IMR-90 (cell line): ENCODE results near the gene ABL2. TPM values are rescaled to one million over a fixed set of nuclear protein-coding genes. Genes with fewer than 3 reads are reported as not detected.
A peak's percentile ranks its signal among the peaks of the same experiment; 100 is the strongest.

Source experiments
- ATAC-seq: fragments of 200-7000 bp; cut with Tn5 transposase; 2 replicates; pipeline ENCODE4 v1.9.1; 2020; ENCODE audit warnings: low read depth, mild to moderate bottlenecking, moderate library complexity
- BruUV-seq: library from RNA; stranded (reverse); fragments of 400-500 nt; replicated peaks from 2 replicates; lab custom pipeline; 2021; lab: Mats Ljungman, UMichigan
- CTCF ChIA-PET: fragments of 300-600 bp; formaldehyde crosslinking; extraction: SDS; loops from one replicate; lab custom pipeline; 2021; ENCODE audit warnings: antibody characterized with exemption; lab: Yijun Ruan, JAX
- POLR2A ChIA-PET: fragments of 300-600 bp; sonication (Branson Sonifier 250); formaldehyde crosslinking; loops from one replicate; lab custom pipeline; 2022; ENCODE audit warnings: antibody characterized with exemption; ENCODE audit not compliant: unreplicated experiment; lab: Charles Lee
- DNase-seq: peaks from one replicate; pipeline ENCODE4 v3.0.0; 2013
- H2AFZ ChIP-seq: replicated peaks from 2 replicates; pipeline ENCODE3; 2013; ENCODE audit warnings: low read length, mild to moderate bottlenecking; ENCODE audit not compliant: poor library complexity
- H2AK5ac ChIP-seq: 2 replicates; pipeline ENCODE4 v1.6.1; 2013; ENCODE audit warnings: low read depth, low read length, inconsistent platforms
- H2AK9ac ChIP-seq: replicated peaks from 2 replicates; pipeline ENCODE3; 2013; ENCODE audit warnings: mild to moderate bottlenecking, low read depth, low read length, moderate library complexity; ENCODE audit not compliant: poor library complexity
- H2BK120ac ChIP-seq: 2 replicates; pipeline ENCODE4 v1.6.1; 2013; ENCODE audit warnings: low read depth, low read length, inconsistent platforms
- H2BK15ac ChIP-seq: 3 replicates; pipeline ENCODE4 v1.6.1; 2013; ENCODE audit warnings: low read depth, low read length, inconsistent platforms
- H2BK20ac ChIP-seq: 2 replicates; pipeline ENCODE4 v1.6.1; 2013; ENCODE audit warnings: low read depth, mild to moderate bottlenecking, inconsistent platforms, low read length, moderate library complexity
- H2BK5ac ChIP-seq: 2 replicates; pipeline ENCODE4 v1.6.1; 2013; ENCODE audit warnings: mild to moderate bottlenecking, low read depth, low read length, inconsistent platforms; ENCODE audit not compliant: poor library complexity, severe bottlenecking
- H3K14ac ChIP-seq: replicated peaks from 2 replicates; pipeline ENCODE4 v1.6.1; 2013; ENCODE audit warnings: low read depth, low read length, inconsistent platforms
- H3K18ac ChIP-seq: 2 replicates; pipeline ENCODE4 v1.6.1; 2013; ENCODE audit warnings: low read depth, low read length, control low read depth
- H3K23ac ChIP-seq: 2 replicates; pipeline ENCODE4 v1.6.1; 2013; ENCODE audit warnings: low read depth, low read length, inconsistent platforms
- H3K27ac ChIP-seq: 2 replicates; pipeline ENCODE4 v1.5.1; 2013; ENCODE audit warnings: mild to moderate bottlenecking, control low read depth, low read length; ENCODE audit not compliant: insufficient read depth
- H3K27me3 ChIP-seq: 2 replicates; pipeline ENCODE4 v1.6.1; 2013; ENCODE audit warnings: low read length; ENCODE audit not compliant: control insufficient read depth, insufficient read depth
- H3K36me3 ChIP-seq: 2 replicates; pipeline ENCODE4 v1.6.1; 2013; ENCODE audit warnings: low read length, mixed read lengths; ENCODE audit not compliant: control insufficient read depth, insufficient read depth
- H3K4ac ChIP-seq: 2 replicates; pipeline ENCODE4 v1.6.1; 2013; ENCODE audit warnings: low read depth, low read length, inconsistent platforms
- H3K4me1 ChIP-seq: 2 replicates; pipeline ENCODE4 v1.6.1; 2013; ENCODE audit warnings: low read length, mixed read lengths; ENCODE audit not compliant: control insufficient read depth, insufficient read depth
- H3K4me2 ChIP-seq: 2 replicates; pipeline ENCODE4 v1.6.1; 2013; ENCODE audit warnings: low read depth, mild to moderate bottlenecking, control low read depth, low read length, moderate library complexity
- H3K4me3 ChIP-seq: 2 replicates; pipeline ENCODE4 v1.5.1; 2013; ENCODE audit warnings: low read depth, mild to moderate bottlenecking, control low read depth, low read length, moderate library complexity; ENCODE audit not compliant: insufficient read depth
- H3K56ac ChIP-seq: 2 replicates; pipeline ENCODE4 v1.6.1; 2013; ENCODE audit warnings: low read length, inconsistent platforms; ENCODE audit not compliant: insufficient read depth; ENCODE audit errors: extremely low read depth
- H3K79me1 ChIP-seq, 2 experiments: 2 replicates each; pipeline ENCODE4 v1.6.1; 2013; ENCODE audit warnings: low read length in 2 of 2, inconsistent platforms in 1 of 2, low read depth in 1 of 2
- H3K9ac ChIP-seq: 2 replicates; pipeline ENCODE4 v1.6.1; 2013; ENCODE audit warnings: low read depth, low read length, control low read depth
- H3K9me1 ChIP-seq: 2 replicates; pipeline ENCODE4 v1.6.1; 2013; ENCODE audit warnings: low read length, inconsistent platforms; ENCODE audit not compliant: insufficient read depth
- H3K9me3 ChIP-seq: 2 replicates; pipeline ENCODE4 v1.6.1; 2013; ENCODE audit warnings: low read length; ENCODE audit not compliant: control insufficient read depth, insufficient read depth
- H4K20me1 ChIP-seq: 2 replicates; pipeline ENCODE4 v1.6.1; 2013; ENCODE audit warnings: low read length, inconsistent platforms; ENCODE audit not compliant: insufficient read depth
- H4K5ac ChIP-seq: 2 replicates; pipeline ENCODE4 v1.6.1; 2013; ENCODE audit warnings: mild to moderate bottlenecking, low read depth, low read length, control low read depth
- H4K8ac ChIP-seq, 2 experiments: 2 replicates each; pipeline ENCODE4 v1.6.1; 2013; ENCODE audit warnings: low read depth in 2 of 2, low read length in 2 of 2, control low read depth in 1 of 2, inconsistent platforms in 1 of 2
- H4K91ac ChIP-seq: 2 replicates; pipeline ENCODE4 v1.6.1; 2013; ENCODE audit warnings: low read depth, low read length, inconsistent platforms; ENCODE audit not compliant: insufficient read depth
- BHLHE40 ChIP-seq: fragments of 150-350 bp; IDR thresholded peaks from 2 replicates; pipeline ENCODE4 v1.6.1; 2016; ENCODE audit warnings: mild to moderate bottlenecking, low read depth, low read length
- CEBPB ChIP-seq: IDR thresholded peaks from 2 replicates; pipeline ENCODE4 v1.6.1; 2012; ENCODE audit warnings: low read depth, low read length, improper control_type of control experiment
- FOS ChIP-seq: fragments of 150-350 bp; IDR thresholded peaks from 2 replicates; pipeline ENCODE4 v1.6.1; 2016; ENCODE audit warnings: low read depth, low read length
- MAFK ChIP-seq: IDR thresholded peaks from 2 replicates; pipeline ENCODE4 v1.6.1; 2012; ENCODE audit warnings: low read depth, low read length, improper control_type of control experiment
- MAZ ChIP-seq: IDR thresholded peaks from 2 replicates; pipeline ENCODE4 v1.6.1; 2012; ENCODE audit warnings: low read depth, mild to moderate bottlenecking, low read length, improper control_type of control experiment, moderate library complexity, borderline replicate concordance
- MXI1 ChIP-seq: IDR thresholded peaks from 2 replicates; pipeline ENCODE4 v1.6.1; 2012; ENCODE audit warnings: low read depth, mild to moderate bottlenecking, low read length, moderate library complexity, borderline replicate concordance
- NFE2L2 ChIP-seq: fragments of 150-350 bp; IDR thresholded peaks from 2 replicates; pipeline ENCODE4 v1.6.1; 2016; ENCODE audit warnings: low read depth, mild to moderate bottlenecking, low read length
- POLR2A ChIP-seq: IDR thresholded peaks from 2 replicates; pipeline ENCODE4 v1.6.1; 2012; ENCODE audit warnings: mild to moderate bottlenecking, low read depth, low read length
- RFX5 ChIP-seq: IDR thresholded peaks from 2 replicates; pipeline ENCODE4 v1.8.0; 2012; ENCODE audit warnings: low read depth, mild to moderate bottlenecking, low read length, moderate library complexity
- SMC3 ChIP-seq: fragments of 150-350 bp; IDR thresholded peaks from 2 replicates; pipeline ENCODE4 v1.6.1; 2016; ENCODE audit warnings: low read depth, mild to moderate bottlenecking, antibody characterized with exemption, low read length, moderate library complexity
- WGBS, 2 experiments: methylation state at CpG; one replicate each; pipeline versions ENCODE4 v1.1.5 to v1.1.7; 2013; ENCODE audit warnings: missing lambda C conversion rate in 2 of 2; ENCODE audit not compliant: insufficient read length in 1 of 2; ENCODE audit errors: extremely low coverage in 2 of 2; 5-methylcytosine and 5-hydroxymethylcytosine counted together
- dilution Hi-C: fragments of 300-500 bp; cut with HindIII; formaldehyde crosslinking; loops from one replicate; pipeline ENCODE4 v1.14.3; 2018; ENCODE audit warnings: low sequenced_read_pairs; ENCODE audit not compliant: unreplicated experiment
- in situ Hi-C: fragments of 300-500 bp; cut with MboI; formaldehyde crosslinking; loops from 3 replicates; pipeline ENCODE4 v1.14.3; 2019; ENCODE audit warnings: low sequenced_read_pairs, inconsistent platforms, mixed read lengths
- intact Hi-C: fragments of 100-400 bp; cut with micrococcal nuclease; formaldehyde crosslinking; loops from 2 replicates; pipeline ENCODE4 v1.10.0; 2022
- polyA plus RNA-seq, 3 experiments: library from polyadenylated mRNA; depleted of rRNA; stranded (reverse); fragments of >200 nt; gene quantifications; 2 replicates each; pipeline ENCODE4 v1.2.3, GENCODE V29; 2012; ENCODE audit warnings: low replicate concordance in 1 of 3
- total RNA-seq: library from RNA; depleted of rRNA; stranded (reverse); fragments of >200 nt; gene quantifications from 2 replicates; pipeline ENCODE4 v1.2.3, GENCODE V29; 2012
- TF ChIP-seq, protein P1 (sequence below): fragments of 150-350 bp; IDR thresholded peaks from 2 replicates; pipeline ENCODE4 v1.6.1; 2016; ENCODE audit warnings: low read depth, mild to moderate bottlenecking, low read length, moderate library complexity, borderline replicate concordance

ABL2 gene
- total and polyA plus RNA-seq, 2 of the 4 experiments (the other 2 are of a cell fraction) = 9.7 to 110 TPM

DNA sequence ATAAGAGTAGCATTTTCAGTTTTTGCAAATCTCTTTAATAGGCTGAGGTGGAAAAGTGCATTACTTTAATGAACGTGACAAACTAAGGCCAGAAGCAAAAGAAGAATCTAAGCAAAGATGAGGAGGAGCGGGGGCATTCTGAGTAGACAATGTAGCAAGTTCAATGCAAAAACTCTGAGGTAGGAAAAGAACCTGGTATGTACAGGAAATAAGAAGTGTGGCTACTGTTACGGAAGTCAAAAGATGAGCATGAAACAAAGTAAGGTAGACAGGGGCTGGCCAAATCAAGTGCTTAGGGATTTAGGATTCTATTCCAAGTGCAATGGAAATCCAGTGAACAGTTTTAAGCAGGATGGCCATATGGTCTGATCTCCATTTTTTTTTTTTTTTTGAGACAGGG, 84.0 kb downstream of the ABL2 start:
- Histone ChIP-seq H3K9me1 (no peaks in the 10 kb centered on the region; the same call in 1 of the 2 replicates), H2BK120ac (peak overlapping the region; percentile 41; the same call in 1 of the 2 replicates), H2AFZ (no peak overlapping the region), H3K27ac (no peak overlapping the region), H3K56ac (no peak overlapping the region), H3K4me2 (no peak overlapping the region), H3K4ac (peak overlapping the region; percentile 22; the same call in 1 of the 2 replicates), H3K23ac (peak overlapping the region; percentile 63; the same call in 1 of the 2 replicates), H3K36me3 (peaks cover 2% of the 10 kb centered on the region), H3K4me3 (no peak overlapping the region), H4K5ac (no peak overlapping the region), H3K18ac (peak overlapping the region; percentile 33; the same call in 1 of the 2 replicates), H3K27me3 (no peaks in the 10 kb centered on the region), H3K79me1 (peaks cover 7 to 26% of the 10 kb centered on the region in 2 experiments), H2BK15ac (0 out of 3 replicates have a peak overlapping the region, but pooled peaks have one; percentile 56), H2AK9ac (no peak overlapping the region), H3K9ac (no peak overlapping the region), H2BK20ac (peak overlapping the region; percentile 45; the same call in 1 of the 2 replicates), H2BK5ac (peak overlapping the region; percentile 45), H3K9me3 (no peaks in the 10 kb centered on the region; the same call in 1 of the 2 replicates), H3K14ac (no peak overlapping the region), H3K4me1 (peaks cover 5% of the 10 kb centered on the region), H4K91ac (no peak overlapping the region), H4K8ac (0 out of 4 replicates have a peak overlapping the region, but pooled peaks of 1 of the 2 experiments have one; percentile 0), H2AK5ac (0 out of 2 replicates have a peak overlapping the region, but pooled peaks have one; percentile 58), H4K20me1 (peaks cover 7% of the 10 kb centered on the region; the same call in 1 of the 2 replicates)
- TF ChIP-seq POLR2A (no peak), RFX5 (no peak), BHLHE40 (no peak), CEBPB (no peak), FOS (no peak), MXI1 (no peak), SMC3 (no peak), MAFK (no peak), MAZ (no peak), NFE2L2 (no peak)
- TF ChIP-seq, protein P1, sequence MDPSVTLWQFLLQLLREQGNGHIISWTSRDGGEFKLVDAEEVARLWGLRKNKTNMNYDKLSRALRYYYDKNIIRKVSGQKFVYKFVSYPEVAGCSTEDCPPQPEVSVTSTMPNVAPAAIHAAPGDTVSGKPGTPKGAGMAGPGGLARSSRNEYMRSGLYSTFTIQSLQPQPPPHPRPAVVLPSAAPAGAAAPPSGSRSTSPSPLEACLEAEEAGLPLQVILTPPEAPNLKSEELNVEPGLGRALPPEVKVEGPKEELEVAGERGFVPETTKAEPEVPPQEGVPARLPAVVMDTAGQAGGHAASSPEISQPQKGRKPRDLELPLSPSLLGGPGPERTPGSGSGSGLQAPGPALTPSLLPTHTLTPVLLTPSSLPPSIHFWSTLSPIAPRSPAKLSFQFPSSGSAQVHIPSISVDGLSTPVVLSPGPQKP = no peak
- no TSS peak for BruUV-seq
- 93% methylated on average over 3 of the region's 3 CpGs; no CpG with 5 or more reads in 1 of the 2 experiments for WGBS, 2 experiments
- ATAC-seq = no peak
- DNase-seq = no peak
- POLR2A ChIA-PET = no interaction called here
- in situ Hi-C loops = no loop called here
- intact Hi-C loops = no loop called here
- dilution Hi-C loops = no loop called here
- CTCF ChIA-PET = no interaction called here
